ENCODE results near the gene MYZAP.
A peak's percentile ranks its signal among the peaks of the same experiment; 100 is the strongest.

MYZAP gene

DNA sequence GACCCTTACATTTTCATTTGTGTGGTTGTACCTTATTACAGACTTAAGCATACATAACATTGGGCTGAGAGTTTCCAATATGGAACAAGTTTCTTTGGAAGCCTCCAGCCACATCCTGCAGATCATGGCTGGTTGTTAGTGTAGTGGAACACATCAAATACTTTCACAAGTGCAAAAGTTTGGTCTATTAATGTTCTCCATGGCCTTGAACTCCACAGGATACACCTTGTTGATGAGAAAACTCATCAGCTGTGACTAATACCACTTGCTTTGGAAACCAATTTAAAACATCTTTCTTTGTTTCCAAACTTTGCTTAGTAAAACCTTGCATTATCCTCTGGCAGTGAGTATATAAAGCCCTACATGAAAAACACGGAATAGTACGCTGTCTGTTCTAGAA, 46.1 kb downstream of the MYZAP start:
- TF ChIP-seq, protein P1, sequence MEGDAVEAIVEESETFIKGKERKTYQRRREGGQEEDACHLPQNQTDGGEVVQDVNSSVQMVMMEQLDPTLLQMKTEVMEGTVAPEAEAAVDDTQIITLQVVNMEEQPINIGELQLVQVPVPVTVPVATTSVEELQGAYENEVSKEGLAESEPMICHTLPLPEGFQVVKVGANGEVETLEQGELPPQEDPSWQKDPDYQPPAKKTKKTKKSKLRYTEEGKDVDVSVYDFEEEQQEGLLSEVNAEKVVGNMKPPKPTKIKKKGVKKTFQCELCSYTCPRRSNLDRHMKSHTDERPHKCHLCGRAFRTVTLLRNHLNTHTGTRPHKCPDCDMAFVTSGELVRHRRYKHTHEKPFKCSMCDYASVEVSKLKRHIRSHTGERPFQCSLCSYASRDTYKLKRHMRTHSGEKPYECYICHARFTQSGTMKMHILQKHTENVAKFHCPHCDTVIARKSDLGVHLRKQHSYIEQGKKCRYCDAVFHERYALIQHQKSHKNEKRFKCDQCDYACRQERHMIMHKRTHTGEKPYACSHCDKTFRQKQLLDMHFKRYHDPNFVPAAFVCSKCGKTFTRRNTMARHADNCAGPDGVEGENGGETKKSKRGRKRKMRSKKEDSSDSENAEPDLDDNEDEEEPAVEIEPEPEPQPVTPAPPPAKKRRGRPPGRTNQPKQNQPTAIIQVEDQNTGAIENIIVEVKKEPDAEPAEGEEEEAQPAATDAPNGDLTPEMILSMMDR (conservative IDR thresholded peaks at IDR 0.05; ENCODE audit: control insufficient read depth, insufficient read depth, low read depth, low read length), result no peak
- H3K4me3 ChIP-seq (ENCODE audit: control insufficient read depth, low read depth, low read length), result no peak overlapping the region
- no peak for DNase-seq (ENCODE audit: low read depth)

DNA sequence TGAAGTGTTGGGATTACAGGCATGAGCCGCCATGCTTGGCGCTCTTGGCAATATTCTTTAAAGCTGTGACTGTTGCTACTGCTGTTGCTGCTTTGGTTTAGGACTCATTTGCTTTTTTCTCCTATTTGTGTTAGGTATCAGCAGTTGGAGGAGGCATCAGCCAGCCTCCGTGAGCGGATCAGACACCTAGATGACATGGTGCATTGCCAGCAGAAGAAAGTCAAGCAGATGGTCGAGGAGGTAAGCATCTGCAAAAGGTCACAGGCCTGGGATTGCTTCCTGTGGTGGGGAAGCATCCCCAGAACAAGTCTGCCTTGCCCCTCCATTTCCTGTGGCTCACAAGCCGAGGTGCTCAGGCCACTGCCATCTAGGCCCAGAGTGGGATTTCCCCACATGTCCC, 47.6 kb downstream of the MYZAP start:
- TF ChIP-seq, protein P1 (conservative IDR thresholded peaks at IDR 0.05; ENCODE audit: control insufficient read depth, insufficient read depth, low read depth, low read length), result no peak
- H3K4me3 ChIP-seq (ENCODE audit: control insufficient read depth, low read depth, low read length), result no peak overlapping the region
- DNase-seq (ENCODE audit: low read depth), result no peak

DNA sequence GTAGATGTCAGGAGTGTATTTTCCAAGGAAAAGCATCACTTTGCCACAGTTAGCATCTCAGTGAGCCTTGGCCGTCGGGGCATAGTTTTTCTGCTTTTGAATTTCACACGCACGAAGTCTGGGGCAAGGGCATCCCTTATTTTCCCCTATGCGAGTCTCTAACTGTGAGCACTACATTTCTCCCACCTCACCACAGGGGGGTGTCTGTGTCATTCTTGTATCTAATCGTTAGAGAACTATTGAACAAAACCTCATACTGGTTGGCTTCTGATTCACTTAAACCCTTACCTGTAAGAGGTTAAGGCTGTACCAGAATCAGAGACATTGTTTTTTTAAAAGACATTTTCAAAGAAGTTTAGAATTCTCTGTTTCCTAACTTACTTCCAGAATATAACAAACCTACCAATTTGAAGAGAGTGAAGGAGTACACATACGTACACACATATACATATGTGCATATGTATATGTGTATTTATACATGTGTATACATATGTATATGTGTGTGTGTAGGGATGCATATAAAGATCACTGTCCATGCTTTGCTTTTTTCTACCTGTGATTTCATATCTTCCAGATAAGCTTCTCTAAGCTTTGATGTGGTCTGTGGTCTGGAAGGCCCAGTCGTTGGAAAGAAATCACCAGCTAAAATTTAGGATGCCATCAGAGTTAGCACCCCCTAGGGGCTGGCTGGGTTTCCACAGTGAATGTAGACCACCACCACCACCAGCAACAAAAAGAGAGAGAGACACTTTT, 49.4 kb downstream of the MYZAP start:
- TF ChIP-seq, protein P1 (conservative IDR thresholded peaks at IDR 0.05; ENCODE audit: control insufficient read depth, insufficient read depth, low read depth, low read length), result peak; percentile 56
- H3K4me3 ChIP-seq (ENCODE audit: control insufficient read depth, low read depth, low read length), result no peak overlapping the region
- peak; percentile 43 for DNase-seq (ENCODE audit: low read depth)

GRCh38 chr15:57643826-57644225, 52.1 kb downstream of the MYZAP start:
- TF ChIP-seq, protein P1 (conservative IDR thresholded peaks at IDR 0.05; ENCODE audit: control insufficient read depth, insufficient read depth, low read depth, low read length), result no peak
- no peak for DNase-seq (ENCODE audit: low read depth)
- no peak overlapping the region for H3K4me3 ChIP-seq (ENCODE audit: control insufficient read depth, low read depth, low read length)

DNA sequence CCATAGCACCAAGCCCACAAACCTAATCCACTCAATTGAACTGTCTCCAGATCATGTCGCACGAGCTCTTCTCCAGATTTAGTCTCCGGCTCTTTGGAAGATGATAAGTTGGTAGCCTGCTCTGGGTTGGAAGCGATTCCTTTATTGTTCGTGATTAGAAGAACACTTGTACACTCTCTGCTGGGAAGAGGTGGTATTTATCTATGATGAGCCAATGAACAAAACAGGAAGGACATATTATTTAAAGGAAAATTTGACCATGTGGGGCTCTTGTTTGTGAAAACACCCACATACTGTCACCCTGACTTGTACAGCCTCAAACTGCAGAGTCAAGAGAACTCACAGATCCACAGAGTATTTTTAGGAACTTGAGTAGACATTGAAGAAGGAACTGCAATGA, 54.4 kb downstream of the MYZAP start:
- no peak overlapping the region for H3K4me3 ChIP-seq (ENCODE audit: control insufficient read depth, low read depth, low read length)
- no peak for DNase-seq (ENCODE audit: low read depth)
- TF ChIP-seq, protein P1 (conservative IDR thresholded peaks at IDR 0.05; ENCODE audit: control insufficient read depth, insufficient read depth, low read depth, low read length), result no peak

DNA sequence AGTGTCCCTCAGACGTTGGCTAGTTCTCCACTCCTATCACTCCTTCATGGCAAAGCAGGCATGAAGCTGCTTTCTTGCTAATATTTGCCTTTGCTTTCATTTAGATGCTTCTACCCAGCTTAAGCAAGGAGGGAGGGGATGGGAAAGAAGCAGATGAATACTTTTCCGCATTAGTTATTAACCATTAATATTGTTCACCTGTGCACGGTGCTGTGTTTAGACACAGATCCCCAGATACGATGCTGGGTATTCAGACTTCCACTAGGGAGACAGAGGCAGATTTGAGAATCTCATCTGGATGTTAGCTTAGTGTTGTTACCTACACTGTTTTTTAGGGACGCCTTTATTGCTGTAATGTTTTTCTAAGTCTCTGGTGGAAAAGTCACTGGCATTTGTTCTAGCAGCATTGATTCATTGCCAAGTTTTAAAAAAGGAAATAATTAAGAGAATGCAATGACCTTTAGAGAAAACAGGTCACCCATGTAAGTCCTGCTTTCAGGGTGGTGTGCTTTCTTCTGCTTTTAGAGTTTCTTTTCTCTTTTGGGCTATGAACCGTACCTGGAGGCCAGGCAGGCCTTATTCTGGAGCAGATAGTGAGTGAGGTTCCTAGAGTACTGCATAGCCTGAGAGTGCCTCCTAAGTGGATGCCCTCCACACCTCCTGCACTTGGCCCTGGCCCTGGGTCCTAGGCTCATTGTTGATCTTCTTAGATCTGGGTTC, 55.5 kb downstream of the MYZAP start:
- TF ChIP-seq, protein P1 (conservative IDR thresholded peaks at IDR 0.05; ENCODE audit: control insufficient read depth, insufficient read depth, low read depth, low read length), result no peak
- DNase-seq (ENCODE audit: low read depth), result no peak
- H3K4me3 ChIP-seq (ENCODE audit: control insufficient read depth, low read depth, low read length), result no peak overlapping the region

Measured in fibroblast of mammary gland (primary cell).